HK-2 (cell line): ENCODE results near the gene LEFTY2.
"Not testable (repeated sequence)": the region's sequence is repeated elsewhere in the genome, so short reads cannot be mapped to it uniquely, and the experiment has no call there.

Source experiments
- DNase-seq: peaks from one replicate; pipeline ENCODE4 v3.0.0-alpha.2; 2018; ENCODE audit not compliant: unreplicated experiment

Gene LEFTY2

DNA sequence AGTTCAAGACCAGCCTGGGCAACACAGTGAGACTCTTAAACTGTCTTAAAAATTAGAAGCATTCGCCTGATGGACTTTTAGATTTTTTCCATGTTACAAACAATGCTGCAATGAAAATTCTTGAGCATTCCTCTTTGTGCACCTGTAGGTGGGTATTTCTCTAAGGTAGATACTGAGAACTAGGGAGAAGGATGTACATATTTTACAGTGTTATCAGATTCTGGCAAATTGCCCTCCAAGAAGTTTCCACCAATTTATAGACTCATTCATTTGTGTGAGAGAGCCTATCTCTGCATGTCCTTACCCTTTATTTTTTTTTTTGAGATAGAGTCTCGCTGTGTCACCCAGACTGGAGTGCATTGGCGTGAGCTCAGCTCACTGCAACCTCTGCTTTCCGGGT lies 12.3 kb upstream of the LEFTY2 start:
- no peak for DNase-seq

DNA sequence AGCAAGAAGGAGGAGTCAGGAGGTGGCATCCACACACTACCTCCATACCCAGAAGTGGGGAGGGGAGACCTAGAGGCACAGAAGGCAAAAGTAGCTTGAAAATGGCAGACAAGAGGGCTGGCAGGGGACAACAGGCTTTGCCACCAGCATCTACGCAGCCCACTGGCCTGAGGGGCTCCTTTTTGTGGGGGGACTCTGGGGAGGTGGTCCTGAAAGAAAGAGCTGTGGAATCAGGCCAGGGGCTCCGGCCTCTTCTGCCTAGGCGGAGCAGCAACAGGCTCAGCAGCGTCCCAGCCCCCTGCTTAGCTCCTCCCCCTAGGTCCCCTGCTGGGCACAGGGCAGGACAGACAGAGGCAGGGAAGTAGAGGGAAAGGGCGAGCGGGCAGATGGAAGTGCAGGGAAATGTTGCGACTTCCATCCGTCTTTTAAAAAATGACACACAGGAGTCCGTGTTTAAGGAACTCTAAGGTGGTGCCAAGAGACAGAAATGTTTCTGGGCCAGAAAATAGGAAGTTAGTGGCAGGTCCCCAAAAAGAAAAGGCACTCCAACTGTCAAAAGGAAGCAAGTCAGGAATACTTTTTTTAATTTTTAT lies 10.0 kb upstream of the LEFTY2 start:
- no peak for DNase-seq

DNA sequence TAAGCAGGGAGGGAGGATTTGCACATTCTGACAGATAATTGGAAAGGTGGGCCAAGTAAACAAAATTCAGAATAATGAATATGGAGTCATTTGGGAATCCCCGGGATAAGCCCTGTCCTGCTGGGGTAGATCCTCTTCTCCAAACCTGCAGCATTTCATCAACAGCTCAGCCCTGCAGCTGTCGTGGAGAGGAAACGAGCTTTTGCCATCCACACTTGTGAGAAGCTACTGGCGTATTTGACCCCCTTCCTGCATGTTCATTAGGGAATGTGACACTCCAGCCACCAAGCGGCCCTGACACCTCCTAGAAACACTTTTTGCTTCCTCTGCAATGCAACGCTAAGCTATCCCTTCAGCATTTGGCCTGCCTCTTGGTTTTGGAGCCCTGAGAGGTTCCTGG lies 8.0 kb upstream of the LEFTY2 start:
- DNase-seq, result no peak

DNA sequence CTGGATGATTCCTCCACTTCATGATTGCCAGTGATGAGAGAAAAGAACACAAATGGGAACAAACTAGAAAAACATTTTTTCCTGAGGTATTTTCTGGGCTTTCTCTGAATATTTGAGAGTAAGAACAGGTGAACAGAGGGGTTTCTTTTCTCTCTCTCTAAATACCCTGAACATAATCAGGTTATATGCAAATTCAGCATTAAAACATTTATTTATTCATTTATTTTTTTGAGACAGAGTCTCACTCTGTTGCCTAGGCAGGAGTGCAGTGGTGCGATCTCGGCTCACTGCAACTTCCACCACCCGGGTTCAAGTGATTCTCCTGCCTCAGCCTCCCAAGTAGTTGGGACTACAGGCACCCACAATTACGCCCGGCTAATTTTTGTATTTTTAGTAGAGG lies 5.8 kb upstream of the LEFTY2 start:
- no peak for DNase-seq

DNA sequence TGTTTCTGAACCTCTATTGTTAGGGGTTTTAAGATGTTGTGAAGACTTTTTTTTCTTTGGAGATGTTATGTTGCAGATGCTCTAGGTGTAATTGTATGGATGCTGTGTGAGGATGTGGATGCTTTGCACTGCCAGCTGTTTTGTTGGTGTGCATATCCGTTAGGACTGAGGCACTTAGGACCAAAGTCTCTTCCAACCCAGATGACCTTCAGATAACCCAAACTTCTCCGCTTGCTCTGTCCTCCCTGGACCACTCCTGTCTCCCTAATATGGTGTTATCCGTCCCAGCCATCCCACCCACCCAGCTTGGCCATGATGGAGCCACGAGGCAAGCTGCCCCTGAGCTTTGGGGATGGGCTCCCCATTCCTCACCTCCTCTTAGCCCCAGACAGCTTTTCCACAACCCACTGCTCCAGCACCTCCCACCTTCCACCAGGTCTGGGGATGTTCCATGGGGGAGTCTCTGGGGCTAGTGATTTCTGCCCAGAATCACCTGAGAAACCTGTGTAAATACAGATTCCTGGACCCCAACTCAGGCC lies 5.1 kb upstream of the LEFTY2 start:
- DNase-seq, result no peak

DNA sequence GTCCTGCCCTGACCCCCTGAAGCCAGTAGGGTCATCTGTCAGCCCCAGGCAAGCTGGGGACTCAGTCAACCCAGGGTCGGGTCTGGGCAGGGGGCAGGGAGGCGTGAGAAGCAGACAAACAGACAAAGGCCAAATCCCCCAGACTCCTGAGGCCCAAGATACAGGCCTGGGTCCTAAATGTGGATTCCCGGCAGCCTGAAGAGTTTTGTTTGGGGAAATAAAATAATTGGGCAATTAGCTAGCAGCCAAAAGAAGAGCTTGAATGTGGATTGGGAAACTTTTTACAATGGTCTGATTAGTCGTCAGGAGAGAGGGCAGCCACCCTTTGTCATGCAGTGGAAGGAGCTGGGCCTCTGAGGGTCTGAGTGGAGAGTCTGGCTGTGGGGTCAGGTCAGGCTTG lies 4.5 kb upstream of the LEFTY2 start:
- DNase-seq, result no peak

DNA sequence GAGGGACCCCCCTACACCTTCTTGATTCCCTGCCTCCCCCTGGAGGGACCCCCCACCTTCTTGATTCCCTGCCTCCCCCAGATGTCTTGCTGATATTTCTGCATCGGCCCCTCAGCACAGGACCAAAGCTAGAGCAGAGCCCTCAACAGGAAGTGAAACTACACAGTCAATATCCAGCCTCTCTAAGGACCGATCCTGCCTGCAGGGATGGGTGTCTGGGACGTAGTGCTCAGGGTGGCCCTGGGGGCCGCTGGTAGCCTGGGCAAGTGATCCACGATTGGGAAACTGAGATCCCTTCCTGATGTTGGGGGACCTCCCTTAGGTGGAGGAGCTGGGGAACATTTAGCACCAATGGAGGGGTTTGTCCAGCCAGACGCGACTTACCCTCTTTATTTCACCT lies 3.9 kb upstream of the LEFTY2 start:
- DNase-seq, result no peak

DNA sequence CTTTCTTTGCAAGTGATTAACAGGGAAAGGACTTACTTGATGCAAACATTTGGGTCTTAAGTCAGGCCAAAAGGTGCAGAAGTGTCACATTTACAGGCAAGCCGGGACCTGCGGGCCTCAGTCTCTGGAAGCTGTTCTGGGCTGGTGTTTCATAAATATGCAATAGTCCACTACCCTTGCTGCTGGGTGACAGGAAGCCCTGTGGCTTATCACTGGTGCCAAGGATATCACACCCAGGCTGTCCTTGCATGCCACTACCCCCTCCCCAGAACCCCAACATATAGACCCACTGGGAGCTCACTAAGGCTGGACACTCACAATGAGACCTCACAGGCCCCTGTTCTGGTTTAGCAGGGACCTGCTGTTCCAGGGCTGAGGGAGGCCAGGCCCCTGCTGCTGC lies 3.4 kb upstream of the LEFTY2 start:
- DNase-seq, result no peak

DNA sequence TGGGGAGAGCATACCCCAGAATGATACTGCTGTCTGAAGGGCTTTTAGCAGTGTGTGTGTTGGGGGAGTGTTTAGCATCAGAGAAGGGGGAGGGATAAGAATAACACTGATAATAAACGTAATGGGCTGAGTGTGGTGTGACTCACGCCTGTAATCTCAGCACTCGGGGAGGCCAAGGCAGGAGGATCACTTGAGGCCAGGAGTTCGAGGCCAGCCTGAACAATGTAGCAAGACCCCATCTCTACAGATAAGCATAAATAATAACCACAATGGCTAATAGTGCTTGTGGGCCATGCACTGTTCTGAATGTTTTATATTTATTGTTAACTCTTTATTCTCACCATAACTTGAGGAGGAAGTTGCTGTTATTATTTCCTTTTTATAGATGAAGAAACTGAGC lies 2.6 kb upstream of the LEFTY2 start:
- DNase-seq, result no peak

DNA sequence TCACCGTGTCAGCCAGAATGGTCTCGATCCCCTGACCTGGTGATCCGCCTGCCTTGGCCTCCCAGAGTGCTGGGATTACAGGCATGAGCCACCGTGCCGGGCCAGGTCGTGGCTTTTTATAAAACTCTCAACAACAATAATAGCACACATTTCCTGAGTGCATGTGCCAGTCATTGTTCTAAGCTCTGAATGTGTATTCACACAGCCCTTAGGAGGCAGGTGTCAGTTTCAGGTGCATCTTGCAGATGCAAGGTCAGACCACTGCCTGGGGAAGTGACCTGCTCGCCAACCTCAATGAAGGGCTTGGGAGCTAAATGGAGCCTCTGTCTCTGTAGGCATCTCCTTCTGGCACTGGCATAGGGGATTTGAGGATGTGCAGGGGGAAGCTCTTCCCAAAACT lies 1.6 kb upstream of the LEFTY2 start:
- no peak for DNase-seq

DNA sequence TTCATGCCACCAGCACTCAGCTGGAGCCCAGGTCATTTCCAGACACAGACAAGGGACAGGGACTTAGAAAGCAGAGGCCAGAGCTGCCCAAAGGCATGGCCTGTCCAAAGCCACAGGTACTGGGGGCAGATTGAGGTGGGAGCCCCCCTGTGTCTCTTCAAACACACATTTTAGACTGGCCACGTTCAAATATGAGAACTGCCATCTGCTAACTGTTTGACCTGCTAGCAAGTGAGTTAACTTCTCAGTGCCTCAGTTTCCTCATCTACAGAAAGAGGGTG lies 862 bp upstream of the LEFTY2 start:
- DNase-seq, result no peak

DNA sequence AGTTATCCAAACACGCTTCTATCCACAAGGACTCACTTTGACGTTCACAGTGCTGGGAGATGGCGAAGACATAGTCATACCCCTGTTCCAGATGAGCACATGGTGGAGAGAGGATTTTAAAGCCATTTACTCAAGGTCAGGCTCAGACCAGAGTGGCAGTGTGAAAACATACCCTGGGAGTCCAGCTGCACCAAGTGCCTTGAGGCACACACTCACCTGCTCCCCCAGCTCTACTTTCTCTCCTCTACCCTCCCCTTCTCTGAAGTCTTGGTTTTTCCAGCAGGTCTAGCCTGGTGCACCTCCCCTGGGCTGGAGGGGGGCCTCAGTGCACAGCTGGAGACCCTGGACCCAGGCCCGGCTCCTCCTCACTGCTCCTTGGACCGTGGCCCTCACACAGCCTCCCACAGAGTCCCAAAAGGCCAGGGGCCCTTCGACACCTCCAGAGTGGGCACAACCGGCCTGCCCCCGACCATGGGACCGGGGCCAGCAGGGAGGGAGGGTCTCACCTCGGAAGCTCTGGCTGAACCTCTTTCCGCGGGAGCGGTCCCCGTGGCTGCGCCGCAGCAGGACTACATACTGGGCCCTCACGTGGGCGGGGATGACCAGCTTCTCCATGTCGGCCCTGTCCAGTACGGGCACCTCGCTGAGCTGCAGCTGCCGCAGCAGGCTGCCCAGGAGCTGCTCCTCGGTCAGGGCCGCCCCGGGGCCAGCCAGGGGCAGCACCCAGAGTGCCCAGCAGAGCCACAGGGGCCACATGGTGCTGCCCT lies 452 bp downstream of the LEFTY2 start:
- DNase-seq, result no peak

DNA sequence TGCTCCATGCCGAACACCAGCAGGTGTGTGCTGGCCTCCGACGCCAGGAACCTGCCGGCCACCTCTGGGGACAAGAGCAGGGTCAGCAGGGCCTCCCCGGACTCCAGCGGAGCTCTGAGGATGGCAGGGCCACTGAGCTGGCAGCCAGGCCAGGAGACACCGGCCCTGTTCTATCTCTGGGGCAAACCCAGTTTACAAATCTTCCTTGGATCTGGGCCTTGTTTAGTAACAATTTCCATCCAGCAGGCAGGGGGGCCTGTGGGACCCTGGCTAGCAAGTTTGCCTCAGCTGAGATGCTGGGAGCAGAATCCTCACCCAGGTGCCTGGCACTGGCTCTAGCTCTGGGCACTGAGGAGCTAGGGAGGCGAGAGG lies 1.1 kb downstream of the LEFTY2 start:
- DNase-seq, result not testable (repeated sequence)

DNA sequence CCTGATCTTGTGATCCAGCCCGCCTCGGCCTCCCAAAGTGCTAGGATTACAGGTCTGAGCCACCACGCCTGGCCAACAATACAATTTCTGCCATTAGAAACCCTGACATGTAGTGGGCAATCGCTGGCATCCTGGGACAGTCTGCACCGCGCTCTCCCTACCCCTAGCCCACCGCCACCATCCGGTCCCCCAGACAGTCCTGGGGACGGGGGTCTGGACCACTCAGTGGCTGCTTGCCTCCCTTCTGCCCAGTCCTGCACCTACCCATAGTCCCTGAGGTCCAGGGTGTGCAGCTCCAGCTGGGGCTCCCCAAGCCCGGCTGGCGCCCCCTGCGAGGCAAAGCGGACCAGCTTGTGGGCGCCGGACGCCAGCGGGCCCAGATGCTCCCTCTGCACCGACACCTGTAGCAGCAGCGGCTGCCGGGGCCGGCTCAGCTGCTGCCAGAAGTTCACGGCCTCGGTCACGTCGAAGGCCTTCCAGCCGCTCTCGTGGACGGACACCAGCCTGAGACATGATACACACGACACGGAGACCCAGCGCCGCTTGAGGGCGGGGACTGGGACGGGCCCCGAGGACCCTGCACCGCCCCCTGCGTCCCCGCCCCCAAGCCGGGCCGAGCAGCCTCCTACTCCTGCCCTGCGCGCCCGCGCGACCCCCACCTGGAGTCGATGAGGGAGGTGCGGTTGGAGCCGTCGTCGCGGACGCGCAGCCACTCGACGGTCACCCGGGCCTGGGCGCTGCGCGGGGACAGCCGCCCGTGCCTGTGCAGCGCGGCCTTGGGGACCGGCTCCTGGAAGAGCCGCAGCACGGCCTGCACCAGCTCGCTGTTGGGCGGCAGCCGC lies 1.7 kb downstream of the LEFTY2 start:
- DNase-seq, result not testable (repeated sequence)

DNA sequence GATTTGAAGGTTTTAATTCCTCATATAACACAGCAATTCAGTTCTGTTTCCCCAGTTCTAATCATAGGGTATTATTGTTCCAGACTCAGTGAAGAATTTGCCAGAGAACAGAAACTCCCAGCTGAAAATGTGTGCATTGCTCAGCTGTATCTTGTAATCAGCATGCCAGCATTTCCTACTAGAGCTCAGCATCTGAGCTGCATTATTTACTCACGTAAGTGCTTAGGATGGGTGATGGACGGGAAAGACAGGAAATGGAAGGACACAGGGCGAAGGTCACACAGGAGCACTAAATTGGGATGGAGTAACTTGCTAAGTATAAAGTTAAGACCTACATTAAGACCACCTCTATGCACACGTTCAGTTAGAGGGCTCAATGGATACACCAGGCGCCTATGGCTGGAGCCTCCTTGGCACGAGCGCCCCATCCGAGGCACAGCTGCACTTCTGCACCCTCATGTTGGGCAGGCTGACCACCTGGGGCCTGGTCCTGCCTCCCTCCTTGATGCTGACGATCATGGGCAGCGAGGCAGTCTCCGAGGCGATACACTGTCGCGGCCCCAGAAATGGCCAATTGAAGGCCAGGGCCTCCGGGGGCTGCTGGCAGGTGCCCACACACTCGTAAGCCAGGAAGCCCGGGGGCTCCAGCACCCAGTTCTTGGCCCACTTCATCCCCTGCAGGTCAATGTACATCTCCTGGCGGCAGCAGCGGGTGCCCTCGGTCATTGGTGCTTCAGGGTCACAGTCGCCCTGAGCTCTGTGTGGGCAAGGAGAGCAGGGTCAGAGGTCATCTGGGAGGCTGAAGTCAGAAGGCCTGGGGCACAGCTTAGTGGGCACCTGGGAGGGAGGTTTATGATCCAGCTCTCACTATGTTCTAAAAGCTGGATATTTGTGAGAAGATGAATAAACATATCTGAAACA lies 3.7 kb downstream of the LEFTY2 start:
- no peak for DNase-seq

DNA sequence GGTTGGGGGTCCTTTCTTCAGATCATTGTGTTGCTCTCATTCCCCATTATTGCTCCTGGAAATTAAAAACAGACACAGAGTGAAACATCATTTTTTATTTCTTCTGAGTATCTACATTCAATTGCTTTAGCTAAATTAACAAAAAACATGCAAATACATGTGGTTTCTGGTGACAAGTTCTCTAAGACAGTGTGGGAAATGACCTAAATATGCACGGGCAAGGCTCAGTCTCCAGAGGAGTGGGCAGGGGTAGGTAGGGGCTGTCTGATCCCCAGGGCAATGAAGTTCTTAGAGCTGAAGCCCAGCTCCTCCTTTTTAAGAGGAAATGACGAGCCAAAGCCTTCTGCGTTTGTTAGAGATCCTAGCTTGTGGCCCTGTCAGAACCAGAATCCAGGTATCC lies 4.5 kb downstream of the LEFTY2 start:
- DNase-seq, result no peak

DNA sequence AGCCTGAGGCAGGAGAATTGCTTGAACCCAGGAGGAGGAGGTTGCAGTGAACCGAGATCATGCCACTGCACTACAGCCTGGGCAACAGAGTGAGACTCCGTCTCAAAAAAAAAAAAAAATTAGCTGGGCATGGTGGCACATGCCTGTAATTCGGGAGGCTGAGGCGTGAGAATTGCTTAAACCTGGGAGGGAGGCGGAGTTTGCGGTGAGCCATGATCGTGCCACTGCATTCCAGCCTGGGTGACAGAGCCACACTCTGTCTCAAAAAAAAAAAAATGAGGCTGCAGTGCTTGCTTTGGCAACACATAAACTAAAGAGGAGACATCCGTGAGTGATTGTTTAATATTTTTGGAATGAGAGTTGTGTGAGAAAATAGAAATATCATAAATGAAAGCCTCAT lies 4.9 kb downstream of the LEFTY2 start:
- DNase-seq, result not testable (repeated sequence)

DNA sequence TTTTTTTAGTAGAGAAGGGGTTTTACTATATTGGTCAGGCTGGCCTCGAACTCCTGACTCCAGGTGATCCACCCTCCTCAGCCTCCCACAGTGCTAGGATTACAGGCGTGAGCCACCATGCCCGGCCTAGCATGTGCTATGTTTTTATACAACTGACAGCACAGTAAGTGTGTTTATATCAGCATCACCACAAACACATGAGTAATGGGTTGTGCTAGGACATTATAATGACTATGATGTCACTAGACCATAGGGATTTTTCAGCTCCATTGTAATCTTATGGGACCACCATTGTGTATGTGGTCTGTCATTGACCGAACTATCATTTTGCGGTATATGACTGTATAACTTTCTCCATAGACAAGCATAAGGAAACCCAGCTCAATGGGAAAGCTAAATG lies 6.3 kb downstream of the LEFTY2 start:
- DNase-seq, result no peak

DNA sequence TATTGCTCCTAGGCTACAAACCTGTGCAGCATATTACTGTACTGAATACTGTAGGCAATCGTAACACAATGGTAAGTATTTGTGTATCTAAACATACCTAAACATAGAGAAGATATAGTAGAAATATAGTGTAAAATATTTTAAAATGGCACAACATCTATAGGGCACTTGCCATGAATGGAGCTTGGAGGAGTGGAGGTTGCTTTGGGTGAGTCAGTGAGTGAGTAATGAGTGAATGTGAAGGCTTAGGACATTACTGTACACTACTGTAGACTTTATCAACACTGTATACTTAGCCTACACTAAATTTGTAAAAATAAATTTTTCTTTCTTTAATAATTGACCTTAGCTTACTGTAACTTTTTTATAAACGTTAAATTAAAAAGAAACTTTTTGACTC lies 7.9 kb downstream of the LEFTY2 start:
- no peak for DNase-seq

DNA sequence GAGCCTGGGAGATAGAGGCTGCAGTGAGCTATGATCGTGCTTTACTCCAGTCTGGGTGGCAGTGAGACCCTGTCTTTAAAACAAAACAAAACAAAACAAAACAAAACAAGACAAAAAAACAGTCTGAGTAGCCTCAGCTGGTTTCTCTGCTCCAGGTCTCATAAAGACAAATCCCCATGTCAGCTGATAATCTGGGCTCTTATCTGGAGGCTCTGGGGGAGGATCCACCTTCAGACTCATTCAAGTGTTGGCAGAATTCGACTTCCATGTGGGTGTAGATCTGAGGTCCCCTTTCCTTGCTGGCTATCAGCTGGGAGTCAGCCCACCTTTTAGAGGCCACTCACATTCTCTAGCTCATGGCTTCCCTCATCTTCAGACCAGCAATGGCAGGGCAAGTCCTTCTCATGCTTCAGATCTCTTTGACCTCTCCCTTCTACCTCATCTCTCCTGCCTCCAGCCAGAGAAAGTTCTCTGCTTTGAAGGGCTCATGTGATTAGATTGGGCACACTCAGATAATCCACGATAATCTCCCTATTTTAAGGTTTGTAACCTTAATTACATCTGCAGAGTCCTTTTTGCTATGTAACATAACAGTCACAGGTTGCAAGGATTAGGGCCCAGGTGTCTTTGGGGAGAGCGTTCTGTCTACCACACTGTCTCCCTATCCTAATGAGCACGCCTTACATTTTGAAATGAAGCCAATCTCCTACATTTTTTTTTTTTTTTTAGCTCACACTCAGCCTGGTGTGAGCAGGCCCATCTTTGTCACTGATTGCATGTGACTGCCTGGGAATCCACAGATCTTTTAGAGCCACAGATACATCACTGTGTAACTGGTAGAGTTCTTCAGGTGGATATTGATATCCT lies 9.5 kb downstream of the LEFTY2 start:
- no peak for DNase-seq

DNA sequence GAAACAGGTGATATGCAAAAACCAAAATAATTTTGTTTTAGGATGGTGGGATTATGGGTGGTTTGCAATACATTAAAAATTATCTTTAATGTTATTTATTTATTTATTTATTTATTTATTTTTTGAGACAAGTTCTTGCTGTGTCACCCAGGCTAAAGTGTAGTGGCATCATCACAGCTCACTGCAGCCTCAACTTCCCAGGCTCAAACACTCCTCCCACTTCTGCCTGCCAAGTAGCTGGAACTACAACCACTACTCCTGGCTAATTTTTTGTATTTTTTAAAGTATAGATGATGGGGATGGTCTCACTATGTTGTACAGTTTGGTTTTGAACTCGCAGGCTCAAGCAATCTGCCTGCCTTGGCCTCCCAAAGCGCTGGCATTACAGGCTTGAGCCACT lies 10.5 kb downstream of the LEFTY2 start:
- no peak for DNase-seq
